Measurements from ENCODE around the gene MAP2K7.
A peak's percentile ranks its signal among the peaks of the same experiment; 100 is the strongest.

Gene MAP2K7

DNA sequence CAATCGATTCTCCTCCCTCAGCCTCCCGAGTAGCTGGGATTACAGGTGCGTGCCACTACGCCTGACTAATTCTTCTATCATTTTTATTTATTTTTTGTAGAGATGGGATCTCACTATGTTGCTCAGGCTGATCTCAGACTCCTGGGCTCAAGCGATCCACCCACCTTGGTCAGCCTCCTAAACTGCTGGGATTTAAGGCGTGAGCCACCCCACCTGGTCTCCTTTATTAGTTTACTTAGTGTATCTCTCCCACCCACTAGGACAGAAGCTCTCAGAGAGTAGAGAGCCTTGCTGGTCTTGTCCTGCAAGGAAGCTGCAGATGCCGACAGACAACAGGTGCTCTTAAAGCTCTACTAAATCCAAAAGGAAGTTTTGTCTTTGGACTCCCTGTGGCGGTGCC is 17.9 kb upstream of the MAP2K7 start:
- no peak for DNase-seq

DNA sequence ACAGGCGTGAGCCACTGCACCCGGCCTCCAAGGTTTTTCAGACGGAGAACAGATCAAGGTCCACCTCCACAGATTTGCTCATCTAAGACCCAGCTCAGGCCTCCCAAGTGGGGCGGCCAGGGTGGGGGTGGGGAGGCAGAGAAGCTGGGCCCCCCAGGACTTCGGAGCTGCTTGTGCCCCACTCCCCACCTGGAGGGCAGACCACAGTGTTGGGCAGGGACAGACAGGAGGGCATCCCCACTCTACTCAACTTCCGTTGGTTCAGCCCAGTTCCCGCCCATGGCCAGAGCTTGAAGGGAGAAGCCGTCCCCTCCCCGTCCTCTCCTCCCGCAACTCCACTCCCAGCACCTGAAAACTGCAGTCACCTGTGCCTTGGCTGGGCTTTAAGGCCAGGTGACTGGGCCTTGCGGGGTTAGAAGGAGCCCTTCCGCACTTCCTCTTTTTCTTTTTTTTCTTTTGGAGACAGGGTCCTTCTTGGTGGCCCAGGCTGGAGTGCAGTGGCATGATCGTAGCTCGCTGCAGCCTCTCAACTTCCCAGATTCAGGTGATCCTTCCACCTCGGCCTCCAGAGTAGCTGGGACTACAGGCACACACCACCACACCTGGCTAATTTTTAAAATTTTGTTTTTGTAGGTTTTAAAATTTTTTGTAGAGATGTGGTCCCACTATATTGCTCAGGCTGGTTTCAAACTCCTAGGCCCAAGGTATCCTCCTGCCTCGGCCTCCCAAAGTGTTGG is 16.1 kb upstream of the MAP2K7 start:
- DNase-seq, result no peak

DNA sequence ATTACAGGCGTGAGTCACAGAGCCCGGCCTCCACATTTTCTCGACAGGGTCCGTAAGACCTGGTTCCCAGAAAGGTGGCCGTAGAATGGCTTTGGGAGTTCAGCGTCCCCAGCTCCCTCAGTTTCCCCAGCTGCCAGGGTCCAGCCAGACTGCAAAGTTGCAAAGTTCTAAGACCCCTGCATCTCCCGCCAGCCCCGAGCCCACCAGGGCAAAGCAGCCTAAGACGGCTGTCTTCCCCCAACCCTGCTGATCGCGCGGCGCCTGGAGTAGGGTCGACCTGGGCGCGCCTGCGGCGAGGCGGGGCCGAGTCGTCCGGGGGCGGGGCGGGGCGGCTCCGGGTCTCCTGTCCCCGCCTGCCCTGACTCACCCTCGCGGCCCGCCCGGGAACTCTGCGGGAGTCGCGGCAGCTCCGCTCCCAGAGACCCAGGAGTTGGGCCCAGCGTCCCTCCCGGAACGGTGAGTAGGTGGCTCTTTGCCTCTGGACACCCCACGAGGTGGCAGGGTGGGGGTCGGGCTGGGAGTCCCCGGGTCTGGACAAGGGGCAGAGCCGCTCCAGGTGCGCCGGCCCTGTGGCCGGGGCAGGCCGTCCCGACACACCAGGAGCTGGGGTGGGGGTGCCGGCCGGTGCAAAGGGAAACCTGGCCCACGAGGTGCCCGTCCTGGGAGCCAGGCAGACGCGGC is 15.4 kb upstream of the MAP2K7 start, which contains the start of gene LRRC8E:
TSS of gene LRRC8E (plus strand) at position 366 of the 681 bp plus-strand sequence. CDS start 7,094 bp downstream, outside the sequence.
- peak; percentile 14 for DNase-seq

DNA sequence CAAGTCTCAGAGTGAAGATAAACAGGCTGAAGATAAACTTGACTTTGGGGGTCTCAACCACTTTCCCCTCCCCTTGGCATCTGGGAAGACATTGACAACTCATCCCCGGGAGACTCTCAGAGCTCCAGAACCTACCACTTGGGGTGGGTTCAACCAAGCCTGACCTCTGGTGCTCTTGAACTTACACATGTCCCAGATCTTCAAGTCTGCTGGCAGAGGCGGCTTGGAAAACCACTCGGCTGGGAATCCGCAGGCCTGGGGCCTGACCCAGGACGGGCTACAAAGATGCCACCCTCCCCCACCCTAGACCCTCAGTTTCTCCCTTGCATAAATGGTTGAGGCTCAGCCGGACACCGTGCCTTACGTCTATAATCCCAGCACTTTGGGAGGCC is 14.9 kb upstream of the MAP2K7 start:
- no peak for DNase-seq

DNA sequence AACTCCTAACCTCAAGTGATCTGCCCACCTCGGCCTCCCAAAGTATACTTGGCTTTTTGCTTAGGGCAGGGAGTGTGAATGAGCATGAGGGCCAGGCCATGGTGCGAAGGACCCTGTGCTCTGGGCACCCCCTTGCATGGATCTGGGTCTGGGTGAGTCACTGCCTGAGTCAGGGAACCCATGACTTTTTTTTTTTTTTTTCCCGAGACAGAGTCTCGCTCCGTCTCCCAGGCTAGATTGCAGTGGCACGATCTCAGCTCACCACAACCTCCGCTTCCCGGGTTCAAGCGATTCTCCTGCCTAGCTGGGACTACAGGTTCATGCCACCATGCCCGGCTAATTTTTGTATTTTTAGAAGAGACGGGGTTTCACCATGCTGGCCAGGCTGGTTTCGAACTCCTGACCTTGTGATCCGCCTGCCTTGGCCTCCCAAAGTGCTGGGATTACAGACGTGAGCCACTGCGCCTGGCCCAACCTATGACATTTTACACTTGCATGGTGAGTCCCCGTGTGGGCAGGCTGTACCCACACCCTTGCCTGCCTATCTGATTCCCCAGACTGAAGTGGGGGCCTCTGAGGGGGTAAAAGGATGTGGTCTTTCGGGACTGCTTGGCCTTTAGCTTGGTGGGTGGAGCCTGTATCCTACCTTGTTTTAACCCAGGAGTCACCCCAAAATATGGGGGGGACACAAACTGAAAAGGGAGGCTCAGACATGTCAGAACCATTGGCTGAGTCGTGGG is 10.1 kb upstream of the MAP2K7 start:
- peak; percentile 36 for DNase-seq

DNA sequence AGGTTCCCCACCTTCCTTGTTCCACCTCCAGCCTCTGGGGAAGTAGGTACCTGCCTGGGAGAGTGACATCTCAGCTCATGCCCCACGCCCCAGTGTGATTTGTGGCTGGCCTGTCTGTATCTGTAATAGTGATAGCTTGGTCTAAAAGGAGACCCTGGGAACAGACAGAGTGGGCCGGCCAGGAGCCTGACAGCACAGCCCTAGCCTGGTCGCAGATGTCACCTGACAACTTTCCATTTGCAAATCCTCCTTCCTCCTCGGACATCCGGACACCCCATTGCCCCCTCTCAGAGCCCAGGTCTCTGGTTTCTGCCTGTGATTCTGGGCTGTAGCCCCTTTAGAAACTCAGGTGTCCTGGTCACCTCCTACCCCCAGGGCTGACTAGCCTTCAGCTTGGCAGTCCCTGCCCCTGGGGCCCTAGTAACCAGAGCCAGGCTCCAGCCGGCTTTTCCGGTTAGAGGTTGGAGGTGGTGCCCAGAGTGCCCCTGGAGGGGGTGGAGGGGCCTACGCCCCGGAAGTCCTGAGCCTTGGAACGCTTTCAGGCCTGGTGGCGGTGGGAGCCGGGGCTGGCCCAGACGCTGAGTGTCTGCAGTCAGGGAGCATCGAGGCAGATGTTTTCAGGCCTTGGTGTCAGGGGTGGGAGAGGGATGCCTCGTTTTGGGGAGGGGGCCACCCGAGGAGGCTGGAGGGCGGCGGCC is 8.9 kb upstream of the MAP2K7 start:
- no peak for DNase-seq

DNA sequence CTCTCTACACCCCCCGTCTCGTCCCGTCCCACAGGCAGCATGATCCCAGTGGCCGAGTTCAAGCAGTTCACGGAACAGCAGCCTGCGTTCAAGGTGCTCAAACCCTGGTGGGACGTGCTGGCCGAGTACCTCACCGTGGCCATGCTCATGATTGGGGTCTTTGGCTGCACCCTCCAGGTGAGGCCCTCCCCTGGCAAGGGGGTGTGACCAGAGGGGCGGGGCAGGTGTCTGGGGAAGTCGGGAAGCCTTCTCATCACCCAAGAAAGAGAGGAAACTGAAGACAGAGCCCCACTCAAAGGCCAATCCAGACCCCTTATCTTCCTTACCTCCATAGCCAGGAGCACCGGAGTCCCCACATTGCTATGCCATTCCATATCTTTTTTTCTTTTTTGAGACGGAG is 8.1 kb upstream of the MAP2K7 start:
- DNase-seq, result no peak

DNA sequence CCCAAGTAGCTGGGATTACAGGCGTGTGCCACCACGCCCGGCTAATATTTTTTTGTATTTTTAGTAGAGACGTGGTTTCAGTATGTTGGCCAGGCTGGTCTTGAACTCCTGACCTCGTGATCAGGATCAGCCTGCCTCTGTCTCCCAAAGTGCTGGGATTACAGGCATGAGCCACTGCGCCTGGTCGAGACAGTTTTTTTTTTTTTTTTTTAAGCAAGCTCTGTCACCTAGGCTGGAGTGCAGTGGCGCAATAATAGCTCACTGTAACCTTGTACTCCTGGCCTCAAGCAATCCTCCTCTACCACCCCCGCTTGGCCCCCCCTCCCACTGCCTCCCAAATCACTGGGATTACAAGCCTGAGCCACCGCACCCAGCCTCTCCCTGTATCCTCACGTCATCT is 6.4 kb upstream of the MAP2K7 start:
- no peak for DNase-seq

DNA sequence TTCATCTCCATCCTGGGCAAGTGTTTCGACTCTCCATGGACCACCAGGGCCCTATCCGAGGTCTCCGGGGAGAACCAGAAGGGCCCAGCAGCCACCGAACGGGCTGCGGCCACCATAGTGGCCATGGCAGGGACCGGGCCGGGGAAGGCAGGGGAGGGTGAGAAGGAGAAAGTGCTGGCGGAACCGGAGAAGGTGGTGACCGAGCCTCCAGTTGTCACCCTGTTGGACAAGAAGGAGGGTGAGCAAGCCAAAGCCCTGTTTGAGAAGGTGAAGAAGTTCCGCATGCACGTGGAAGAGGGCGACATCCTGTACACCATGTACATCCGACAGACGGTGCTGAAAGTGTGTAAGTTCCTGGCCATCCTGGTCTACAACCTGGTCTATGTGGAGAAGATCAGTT is 4.7 kb upstream of the MAP2K7 start:
- no peak for DNase-seq

DNA sequence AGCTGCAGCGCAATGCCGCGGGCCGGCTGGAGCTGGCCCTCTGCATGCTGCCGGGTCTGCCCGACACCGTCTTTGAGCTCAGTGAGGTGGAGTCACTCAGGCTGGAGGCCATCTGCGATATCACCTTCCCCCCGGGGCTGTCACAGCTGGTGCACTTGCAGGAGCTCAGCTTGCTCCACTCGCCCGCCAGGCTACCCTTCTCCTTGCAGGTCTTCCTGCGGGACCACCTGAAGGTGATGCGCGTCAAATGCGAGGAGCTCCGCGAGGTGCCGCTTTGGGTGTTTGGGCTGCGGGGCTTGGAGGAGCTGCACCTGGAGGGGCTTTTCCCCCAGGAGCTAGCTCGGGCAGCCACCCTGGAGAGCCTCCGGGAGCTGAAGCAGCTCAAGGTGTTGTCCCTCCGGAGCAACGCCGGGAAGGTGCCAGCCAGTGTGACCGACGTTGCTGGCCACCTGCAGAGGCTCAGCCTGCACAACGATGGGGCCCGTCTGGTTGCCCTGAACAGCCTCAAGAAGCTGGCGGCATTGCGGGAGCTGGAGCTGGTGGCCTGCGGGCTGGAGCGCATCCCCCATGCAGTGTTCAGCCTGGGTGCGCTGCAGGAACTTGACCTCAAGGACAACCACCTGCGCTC is 3.8 kb upstream of the MAP2K7 start:
- no peak for DNase-seq

DNA sequence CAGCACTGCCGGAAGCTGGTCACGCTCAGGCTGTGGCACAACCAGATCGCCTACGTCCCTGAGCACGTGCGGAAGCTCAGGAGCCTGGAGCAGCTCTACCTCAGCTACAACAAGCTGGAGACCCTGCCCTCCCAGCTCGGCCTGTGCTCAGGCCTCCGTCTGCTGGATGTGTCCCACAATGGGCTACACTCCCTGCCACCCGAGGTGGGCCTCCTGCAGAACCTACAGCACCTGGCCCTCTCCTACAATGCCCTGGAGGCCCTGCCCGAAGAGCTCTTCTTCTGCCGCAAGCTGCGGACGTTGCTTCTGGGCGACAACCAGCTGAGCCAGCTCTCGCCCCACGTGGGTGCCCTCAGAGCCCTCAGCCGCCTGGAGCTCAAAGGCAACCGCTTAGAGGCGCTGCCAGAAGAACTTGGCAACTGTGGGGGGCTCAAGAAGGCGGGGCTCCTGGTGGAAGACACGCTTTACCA is 3.2 kb upstream of the MAP2K7 start:
- DNase-seq, result no peak

DNA sequence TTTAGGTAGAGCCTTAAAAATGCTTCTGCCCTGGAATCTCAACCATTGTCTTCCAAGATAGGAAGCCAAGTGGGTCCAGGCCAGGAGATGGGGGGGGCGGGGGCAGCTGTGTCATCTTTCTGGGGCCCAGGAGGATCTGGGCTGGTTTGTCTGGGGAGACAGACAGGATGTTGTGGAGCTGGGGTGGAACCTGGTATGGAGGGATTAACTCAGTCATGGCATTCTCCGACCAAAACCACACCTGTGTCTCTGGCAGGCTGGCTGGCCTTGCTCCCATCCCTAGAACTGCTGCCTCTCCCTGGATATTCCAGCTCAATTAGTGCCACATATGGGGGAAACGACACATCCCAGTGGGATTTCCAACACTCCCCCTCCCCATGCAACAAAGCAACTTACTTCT is 2.7 kb upstream of the MAP2K7 start:
- no peak for DNase-seq

DNA sequence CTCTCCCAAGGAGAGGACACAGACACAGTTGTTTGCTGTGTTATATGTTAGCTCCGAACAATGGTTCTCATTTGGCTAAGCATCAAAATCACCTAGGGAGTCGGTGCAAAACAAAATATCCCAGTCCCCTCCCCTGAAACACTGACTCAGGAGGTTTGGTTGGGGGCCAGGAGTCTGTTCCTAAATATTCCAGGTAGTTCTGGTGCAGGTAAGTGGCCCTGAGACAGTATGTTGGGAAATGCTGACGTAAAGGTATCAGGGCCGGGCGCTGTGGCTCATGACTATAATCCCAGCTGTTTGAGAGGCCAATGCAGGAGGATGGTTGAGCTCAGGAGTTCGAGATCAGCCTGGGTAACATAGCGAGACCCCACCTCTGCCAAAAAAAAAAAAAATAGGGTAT is 2.3 kb upstream of the MAP2K7 start:
- DNase-seq, result no peak

DNA sequence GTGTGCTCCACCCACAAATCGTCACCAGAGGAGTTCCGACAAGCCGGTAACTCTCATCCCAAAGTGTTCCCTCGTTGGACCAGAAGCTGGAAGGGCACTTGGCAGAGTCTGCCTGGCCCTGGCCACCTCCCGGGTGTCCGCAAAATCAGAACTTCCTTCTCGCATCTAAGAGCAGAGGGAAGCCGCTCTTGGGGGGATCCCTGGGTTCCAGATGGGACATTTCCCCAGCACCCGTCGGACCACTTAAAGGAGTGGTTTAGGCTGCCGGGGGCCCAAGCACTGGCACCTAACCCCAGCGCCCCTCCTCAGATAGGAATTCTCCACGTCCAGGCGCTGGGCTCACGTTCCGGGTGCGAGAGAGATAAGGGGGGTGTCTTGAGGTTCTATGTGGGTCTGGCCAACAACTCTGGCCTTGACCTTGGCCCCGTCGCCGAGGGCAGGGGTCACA is 857 bp upstream of the MAP2K7 start:
- DNase-seq, result no peak

DNA sequence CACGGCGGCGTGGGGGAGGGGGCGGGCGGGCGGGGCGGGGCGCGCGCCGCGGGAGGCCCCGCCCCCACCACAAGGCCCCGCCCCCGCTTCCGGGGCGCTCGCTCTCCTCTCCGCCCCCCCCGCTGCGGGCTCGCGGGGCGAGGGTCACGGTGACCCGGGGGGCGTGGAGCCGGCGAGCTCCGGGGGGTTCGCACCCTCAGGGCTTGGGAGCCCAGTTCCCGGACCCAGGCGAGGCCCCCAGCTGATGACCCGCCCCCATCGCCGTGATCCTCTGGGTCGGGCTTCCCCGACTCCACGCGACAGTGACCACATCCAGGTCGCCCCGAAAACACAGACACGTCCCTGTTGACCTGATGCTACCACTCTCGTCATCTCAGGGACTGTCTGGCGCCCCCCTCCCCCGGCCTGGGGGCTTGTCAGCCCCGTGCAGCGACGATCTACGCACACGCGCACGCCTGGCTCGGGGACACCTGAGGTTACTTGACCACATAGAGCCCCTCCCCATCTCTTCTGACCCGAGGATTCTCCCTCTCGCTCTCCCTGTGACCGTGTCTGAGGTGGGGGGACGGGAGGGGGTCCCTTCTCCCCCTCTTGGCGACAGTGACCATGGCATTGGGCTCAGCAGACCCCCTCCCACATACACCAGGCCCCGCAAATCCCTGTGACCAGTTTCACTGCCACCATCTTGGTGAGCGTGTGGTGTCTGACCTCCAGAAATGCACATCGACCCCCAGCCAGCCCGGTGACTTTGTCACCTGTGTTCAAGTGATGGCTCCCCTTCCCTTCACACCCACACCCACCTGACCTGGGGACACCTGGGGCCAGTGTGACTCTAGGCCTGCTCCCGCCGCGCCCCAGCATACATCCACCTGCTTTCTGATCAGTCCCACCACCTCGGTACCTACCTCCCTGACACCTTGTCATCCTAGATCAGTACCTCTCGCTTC is 670 bp downstream of the MAP2K7 start:
- DNase-seq, result peak; percentile 29

DNA sequence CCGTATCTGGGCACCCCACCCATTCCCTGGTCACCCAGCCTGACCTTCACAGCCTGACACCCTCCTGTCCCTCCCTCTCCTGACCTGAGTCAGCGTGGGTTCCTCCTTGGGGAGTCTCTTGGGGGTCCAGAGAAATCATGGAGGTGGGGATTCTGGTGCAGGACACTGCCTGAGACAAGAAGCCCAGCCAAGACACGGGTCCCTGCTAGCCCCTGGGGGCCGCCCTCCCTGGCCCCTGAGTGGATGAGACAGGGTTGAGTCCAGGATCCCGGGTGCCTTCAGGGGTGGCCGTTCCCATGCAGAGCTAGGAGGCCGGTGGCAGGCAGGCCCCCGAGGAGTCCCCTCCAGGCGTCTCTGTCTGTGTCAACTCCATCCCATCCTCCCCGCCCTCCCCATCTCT is 1.6 kb downstream of the MAP2K7 start:
- no peak for DNase-seq

DNA sequence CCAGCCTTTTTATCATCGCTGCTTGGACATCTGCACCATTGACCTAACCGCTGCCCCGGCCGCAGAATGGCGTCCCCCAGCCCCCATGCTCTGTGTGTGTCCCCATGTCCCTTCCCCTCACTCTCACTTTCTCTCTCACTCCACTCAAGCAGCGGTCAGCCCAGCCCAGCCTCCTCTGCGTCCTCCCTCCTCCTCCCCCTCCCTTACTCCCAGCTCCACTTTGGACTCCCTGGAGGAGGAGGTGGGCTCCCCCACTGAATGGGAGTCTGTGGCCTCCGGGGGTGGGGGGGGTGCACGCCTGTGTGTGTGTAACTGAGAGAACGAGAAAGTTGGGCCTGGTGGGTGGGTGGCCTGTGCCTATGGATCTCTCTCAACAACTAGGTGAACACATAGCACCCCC is 2.2 kb downstream of the MAP2K7 start:
- DNase-seq, result no peak

DNA sequence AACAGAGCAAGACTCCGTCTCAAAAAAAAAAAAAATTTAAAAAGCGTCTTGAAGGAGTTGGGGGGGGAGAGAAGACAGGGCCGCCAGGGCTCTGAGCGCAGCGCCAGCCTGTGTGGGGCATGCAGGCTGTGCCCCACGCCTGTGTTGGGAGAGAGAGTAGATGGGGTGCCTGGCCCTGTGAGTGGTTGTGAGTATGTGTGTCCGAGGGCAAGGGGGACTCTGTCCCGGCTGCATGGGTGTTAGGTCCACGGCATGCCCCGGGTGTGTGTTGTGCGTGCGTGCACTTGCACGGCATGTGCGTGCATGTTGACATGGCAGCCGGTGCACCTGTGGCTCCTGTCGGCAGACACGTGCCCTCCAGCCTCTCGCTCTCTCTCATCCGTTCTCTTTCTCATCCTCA is 3.4 kb downstream of the MAP2K7 start:
- DNase-seq, result no peak

DNA sequence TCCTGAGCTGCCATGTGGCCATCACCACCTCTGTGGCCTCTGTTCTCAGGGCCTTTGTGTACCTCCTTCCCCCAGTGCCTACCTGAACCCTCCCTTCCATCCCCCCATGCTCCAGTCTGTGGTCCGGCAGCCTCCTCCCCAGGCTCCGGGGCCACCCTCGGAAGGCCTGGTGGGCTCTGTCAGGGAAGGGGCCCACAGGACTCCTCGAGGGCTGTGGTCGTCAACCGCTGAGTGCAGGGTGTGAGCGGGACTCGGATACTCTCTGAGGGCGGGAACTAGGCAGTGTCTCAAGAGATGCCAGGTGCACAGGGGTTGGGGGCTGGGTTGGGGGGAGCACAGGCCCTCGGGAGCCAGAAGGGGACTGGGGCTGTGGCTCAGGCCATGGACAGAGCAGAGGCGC is 3.9 kb downstream of the MAP2K7 start:
- no peak for DNase-seq

DNA sequence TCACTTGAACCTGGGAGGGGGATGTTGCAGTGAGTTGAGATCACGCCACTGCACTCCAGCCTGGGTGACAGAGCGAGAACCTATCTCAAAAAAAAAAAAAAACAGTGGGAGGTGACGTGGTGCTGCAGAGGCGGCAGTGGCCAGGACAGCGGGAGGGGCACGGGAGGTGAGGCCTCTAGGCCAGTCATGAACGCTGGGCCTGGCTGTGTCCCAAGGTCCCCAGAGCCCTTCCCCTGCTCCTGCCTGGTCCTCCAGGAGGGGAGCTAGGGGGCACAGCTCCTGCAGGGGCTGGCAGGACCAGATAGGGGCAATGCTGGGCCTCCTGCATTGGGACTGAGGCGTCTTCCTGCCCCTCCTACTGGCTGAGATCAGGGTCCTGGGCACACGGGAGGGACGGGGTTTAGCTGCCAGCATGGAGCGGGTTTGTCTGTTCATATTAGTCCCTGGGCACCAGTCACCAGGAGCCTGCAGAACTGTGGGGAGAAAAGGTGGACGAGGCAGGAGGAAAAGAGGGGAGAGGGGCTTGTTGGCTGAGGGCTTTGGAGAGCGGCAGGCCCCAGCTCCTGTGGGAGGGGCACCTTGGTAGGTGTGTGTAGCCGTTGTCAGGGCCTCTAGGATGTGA is 4.5 kb downstream of the MAP2K7 start:
- DNase-seq, result peak; percentile 42
